NCI-H1417 (cell line): ENCODE results near the gene AKAP7.
"Not testable (repeated sequence)": the region's sequence is repeated elsewhere in the genome, so short reads cannot be mapped to it uniquely, and the experiment has no call there.

Experiments used
- DNase-seq, 3 experiments: peaks; one replicate each; lab custom pipeline; 2025; lab: John Stamatoyannopoulos, UW

The AKAP7 gene

GRCh38 chr6:131292145-131292938 lies 157.1 kb downstream of the AKAP7 start:
- DNase-seq, result no peak

GRCh38 chr6:131293472-131293911 lies 158.2 kb downstream of the AKAP7 start:
- DNase-seq, result no peak

GRCh38 chr6:131295081-131295480 lies 159.8 kb downstream of the AKAP7 start:
- no peak for DNase-seq

GRCh38 chr6:131300826-131301225 lies 165.6 kb downstream of the AKAP7 start:
- DNase-seq, result not testable (repeated sequence)

- DNase-seq, result no peak
Observed at GRCh38 chr6:131303338-131303930, 168.2 kb downstream of the AKAP7 start.

- DNase-seq, result no peak
Observed at GRCh38 chr6:131305037-131305850, 170.0 kb downstream of the AKAP7 start.

- no peak for DNase-seq
Observed at GRCh38 chr6:131309437-131309836, 174.2 kb downstream of the AKAP7 start.

GRCh38 chr6:131314838-131315237 lies 179.6 kb downstream of the AKAP7 start:
- DNase-seq, result no peak

GRCh38 chr6:131316654-131317053 lies 181.4 kb downstream of the AKAP7 start:
- DNase-seq, result no peak

- DNase-seq, result no peak
Observed at GRCh38 chr6:131317516-131317915, 182.2 kb downstream of the AKAP7 start.

GRCh38 chr6:131321589-131321988 lies 186.3 kb downstream of the AKAP7 start:
- no peak for DNase-seq

GRCh38 chr6:131322125-131322524 lies 186.9 kb downstream of the AKAP7 start:
- DNase-seq, result no peak

- not testable (repeated sequence) for DNase-seq
Observed at GRCh38 chr6:131325669-131326068, 190.4 kb downstream of the AKAP7 start.

GRCh38 chr6:131328727-131329126 lies 193.5 kb downstream of the AKAP7 start:
- DNase-seq, result not testable (repeated sequence)

GRCh38 chr6:131331151-131331550 lies 195.9 kb downstream of the AKAP7 start:
- DNase-seq, result no peak

- no peak for DNase-seq
Observed at GRCh38 chr6:131331873-131332781, 196.9 kb downstream of the AKAP7 start.
